HG02870 (cell line): ENCODE results near the gene POU6F2.

Experiments
- ATAC-seq: cut with Tn5 transposase; IDR thresholded peaks from one replicate; pipeline ENCODE4 v1.9.1; 2021; ENCODE audit warnings: mild to moderate bottlenecking, moderate library complexity; ENCODE audit not compliant: unreplicated experiment

POU6F2 gene

GRCh38 chr7:39069031-39069430 is 91.3 kb downstream of the POU6F2 start:
- no peak for ATAC-seq

GRCh38 chr7:39069896-39070881 is 92.5 kb downstream of the POU6F2 start:
- no peak for ATAC-seq

- no peak for ATAC-seq
Measured at GRCh38 chr7:39071116-39071515, 93.4 kb downstream of the POU6F2 start.

DNA sequence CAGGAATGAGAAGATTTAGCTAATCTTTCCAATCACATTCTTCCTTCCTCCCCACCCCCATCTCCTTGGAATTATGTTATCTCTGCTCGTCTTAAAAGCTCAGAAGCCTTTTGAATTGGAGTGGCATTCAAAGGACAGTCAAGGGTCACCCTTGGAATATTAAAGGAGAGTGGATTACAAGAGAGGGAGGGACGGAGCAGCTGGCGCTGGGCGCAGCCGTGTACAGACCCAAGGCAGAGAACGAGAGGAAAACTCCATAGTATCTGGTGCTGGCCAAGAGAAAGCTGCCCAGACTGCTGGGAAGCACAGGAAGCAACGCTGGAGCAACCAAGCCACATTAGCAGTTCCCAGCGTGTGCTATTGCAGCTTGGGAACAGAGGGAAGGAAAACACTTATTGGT is 95.7 kb downstream of the POU6F2 start:
- no peak for ATAC-seq

DNA sequence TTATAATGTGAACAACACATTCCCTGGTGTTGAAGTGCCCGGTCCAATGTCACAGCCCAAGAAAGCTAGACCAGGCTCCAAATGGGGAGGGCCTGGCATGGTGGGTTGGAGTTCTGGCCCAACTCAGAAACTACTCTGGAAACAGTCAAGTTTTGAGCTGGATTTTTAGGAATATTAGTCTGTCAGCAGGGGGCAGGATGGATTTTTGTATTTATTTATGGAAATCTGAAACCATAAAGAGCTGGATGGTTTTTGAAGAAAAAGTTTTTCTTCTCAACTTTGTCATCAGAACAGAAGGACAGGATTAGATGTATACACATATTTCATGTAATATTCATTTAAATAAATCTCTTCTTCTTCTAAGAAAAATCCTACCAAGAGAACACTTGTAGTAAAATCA is 97.5 kb downstream of the POU6F2 start:
- ATAC-seq, result no peak

DNA sequence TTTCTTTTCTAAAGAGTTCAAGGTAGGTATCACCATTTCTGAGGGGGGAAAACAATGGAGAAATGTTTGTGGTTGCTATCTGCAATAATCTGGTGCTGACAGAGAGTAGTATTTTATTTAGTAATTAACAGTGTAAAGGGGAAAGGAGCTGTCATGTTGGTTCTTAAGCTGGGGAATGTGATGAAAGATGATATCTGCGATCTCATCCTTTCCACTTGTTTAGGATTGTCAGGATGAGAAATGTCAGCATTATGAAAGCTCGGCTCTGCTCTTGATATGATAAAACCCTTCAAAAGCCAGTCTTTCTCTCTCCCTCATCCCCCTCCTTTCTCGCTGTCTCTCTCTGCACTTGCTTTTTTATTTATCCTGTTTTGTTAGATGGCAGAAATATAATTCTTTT is 106.1 kb downstream of the POU6F2 start:
- no peak for ATAC-seq

DNA sequence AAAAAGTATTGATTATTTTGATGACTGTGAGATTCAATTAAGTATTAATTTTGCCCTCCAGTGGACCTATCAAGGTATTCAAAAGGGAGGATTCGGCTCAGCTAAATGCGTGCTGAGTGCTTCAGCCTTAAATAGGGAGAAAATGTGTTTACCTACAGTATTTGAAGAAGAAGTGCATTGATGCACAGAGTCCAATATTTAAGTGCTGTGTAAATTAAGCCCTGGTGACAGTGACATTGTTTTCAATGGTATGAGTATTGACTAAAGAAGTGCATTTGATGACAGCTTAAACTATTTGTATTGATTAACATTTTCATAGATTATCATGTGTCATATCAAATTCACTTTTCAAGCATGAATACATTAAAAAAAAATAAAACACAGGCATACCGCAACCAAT is 106.6 kb downstream of the POU6F2 start:
- no peak for ATAC-seq

DNA sequence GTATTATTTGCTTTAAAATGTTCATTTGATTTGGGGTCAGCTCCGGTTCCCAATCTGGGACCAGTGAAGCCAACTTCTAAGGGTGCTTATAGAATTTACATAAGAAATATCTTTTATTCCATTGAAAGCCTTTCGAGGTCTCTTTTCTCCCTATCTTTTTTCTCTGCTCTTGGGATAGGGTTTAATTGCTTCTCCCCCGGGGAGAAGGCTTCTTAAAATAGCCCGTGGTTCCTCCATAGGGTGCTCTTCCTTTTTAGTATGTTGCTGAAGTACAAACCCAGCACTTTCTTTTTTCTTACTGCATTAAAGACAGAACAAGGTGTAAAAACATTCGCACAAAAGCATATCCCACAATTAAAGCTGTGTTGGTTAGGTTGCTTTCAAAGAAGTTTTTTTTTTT is 107.5 kb downstream of the POU6F2 start:
- no peak for ATAC-seq

- no peak for ATAC-seq
Measured at GRCh38 chr7:39085590-39086049, 107.9 kb downstream of the POU6F2 start.

GRCh38 chr7:39086638-39087360 is 109.1 kb downstream of the POU6F2 start:
- no peak for ATAC-seq

DNA sequence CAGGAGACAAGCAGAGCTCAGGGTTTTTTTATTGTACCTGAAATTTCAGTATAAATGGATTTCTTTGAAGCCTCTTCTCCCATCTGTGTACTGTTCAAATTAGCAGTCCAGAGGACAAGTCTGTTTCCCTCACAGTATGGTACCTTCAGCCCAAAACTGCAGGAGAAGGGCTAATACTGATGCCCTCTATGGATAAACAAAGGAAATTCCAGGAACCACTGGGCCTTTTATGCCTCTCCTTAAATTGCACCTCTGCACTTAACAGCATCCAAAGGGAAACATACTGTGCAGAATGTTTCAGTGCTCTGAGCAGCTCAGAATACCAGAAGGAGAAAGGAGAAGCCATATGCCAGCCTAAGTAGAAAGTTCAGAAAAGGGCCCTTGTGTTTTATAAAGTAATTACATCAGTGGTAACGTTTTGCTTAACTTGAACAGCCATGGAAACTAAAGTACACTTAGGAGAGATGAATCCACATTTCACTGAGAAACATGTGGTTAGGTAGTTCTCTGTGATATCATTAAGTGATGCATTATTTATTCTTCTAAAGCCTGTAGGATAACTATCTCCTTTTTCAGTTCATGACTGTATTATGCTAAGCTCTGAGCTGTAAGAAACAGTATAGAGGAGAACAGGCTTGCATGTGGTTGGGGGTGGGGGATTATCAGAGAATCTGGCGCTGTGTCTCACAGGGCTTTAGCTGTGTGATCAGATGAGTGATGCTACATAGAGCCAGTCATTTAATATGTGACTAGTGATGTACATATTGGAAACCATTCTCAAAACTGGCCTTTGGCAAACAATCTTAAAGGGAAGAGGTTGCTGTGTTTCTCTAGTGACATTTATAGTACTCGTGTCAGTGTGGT is 111.3 kb downstream of the POU6F2 start:
- ATAC-seq, result no peak

DNA sequence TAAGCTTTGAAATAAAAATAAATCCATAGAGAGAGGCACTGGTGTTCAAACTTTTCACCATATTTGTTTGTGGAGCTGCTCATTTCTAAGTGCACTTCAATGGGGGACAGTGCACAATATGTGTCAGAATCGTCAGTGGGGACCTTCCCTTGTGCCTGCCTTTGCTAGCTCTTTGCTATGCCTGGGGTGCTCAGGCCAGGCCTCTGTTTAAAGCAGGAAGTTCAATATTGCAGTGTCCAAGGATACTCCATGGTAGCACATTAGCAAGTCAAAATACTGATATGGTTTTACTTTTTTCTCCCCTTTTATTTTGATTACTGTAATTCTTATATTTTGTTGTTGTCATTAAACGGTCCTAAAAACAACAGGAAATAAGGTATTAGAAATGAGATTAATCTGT is 113.4 kb downstream of the POU6F2 start:
- no peak for ATAC-seq

- ATAC-seq, result no peak
Measured at GRCh38 chr7:39091774-39092173, 114.1 kb downstream of the POU6F2 start.

DNA sequence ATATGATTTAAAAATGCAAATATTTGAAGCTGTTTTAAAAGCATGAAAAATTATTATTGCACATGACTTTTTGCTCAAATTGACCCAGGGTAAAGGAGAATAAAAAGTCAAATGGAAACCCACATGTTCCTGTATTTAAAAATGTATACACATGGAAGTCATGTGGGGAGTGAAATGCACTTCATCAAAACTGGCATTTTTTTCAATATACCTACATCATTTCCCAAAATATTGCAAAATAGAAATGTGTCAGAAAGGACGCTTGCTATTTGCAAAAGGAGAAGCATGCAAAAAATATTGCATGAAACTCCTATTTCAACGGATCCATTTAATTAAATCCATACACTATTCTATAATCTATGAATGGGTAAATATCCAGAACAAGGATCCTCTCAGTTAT is 117.0 kb downstream of the POU6F2 start:
- ATAC-seq, result no peak

DNA sequence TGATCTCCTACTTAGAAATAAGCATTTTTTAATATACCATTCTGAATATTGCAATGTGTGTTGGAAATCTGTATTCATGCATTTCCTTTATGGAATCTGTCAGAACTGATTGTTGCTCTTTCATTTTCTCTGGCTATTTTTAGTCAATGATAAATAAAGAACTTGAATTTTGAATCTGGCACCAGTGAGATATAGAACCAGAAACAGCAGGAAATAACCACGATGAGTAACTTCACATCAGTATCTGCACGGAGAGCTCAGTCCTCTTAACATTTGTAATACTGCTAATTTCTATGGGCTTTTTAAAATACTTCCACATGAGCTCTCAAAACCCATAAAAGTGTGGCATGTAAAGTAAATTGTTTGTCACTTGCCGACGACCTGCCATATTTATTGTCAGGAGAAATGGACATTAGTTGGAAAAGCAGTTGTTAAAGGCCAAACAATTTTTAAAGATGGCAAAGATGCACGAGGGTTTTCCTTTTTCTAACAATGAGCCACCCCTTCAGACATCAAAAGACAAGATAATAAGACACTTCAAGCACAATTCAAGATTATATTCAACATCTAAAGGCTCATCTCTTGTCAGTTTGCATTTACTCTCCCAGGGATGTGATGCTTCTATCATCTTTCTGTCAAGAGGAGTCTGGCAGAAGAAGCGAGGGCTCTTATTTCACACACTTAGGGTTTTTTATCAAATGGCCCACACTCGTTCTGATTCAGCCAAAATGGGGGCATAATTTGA is 118.3 kb downstream of the POU6F2 start:
- ATAC-seq, result no peak

DNA sequence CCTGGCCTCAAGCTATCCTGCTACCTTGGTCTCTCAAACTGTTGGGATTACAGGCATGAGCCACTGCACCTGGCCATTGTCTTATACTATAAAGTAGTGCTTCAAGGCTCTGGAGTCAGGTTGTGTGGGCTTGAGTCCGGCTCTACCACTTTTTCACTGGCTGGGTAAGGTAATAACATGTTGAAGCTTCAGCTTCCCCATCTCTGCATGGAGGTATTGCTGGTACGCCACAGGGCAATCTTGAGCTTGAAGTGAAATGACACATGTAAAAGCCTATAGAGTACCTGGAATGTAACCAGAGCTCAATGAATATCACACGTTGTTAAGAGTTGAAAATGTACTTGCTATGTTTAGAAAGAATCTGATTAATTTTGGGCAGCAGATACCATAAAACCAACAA is 120.8 kb downstream of the POU6F2 start:
- ATAC-seq, result no peak

DNA sequence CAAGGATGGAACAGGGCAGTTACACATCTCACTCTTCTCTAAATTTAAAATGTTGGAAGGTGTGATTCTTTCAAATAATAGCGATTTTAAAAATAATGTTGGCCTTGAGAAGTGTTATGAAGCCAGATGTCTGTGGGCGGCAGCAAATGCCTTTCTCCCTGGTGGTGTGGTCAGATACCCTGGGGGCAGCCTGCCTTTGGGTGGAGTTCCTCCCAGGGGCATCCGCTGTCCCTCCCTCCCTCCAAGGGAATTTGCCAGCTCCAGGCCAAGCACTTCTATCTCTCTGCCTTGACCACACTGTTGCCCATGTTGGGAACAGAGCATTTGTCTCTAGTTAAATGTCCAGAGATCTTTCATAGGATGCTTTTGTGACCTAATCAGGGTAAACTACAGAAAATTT is 121.4 kb downstream of the POU6F2 start:
- no peak for ATAC-seq

- no peak for ATAC-seq
Measured at GRCh38 chr7:39100270-39100669, 122.6 kb downstream of the POU6F2 start.

GRCh38 chr7:39102234-39102633 is 124.5 kb downstream of the POU6F2 start:
- no peak for ATAC-seq

DNA sequence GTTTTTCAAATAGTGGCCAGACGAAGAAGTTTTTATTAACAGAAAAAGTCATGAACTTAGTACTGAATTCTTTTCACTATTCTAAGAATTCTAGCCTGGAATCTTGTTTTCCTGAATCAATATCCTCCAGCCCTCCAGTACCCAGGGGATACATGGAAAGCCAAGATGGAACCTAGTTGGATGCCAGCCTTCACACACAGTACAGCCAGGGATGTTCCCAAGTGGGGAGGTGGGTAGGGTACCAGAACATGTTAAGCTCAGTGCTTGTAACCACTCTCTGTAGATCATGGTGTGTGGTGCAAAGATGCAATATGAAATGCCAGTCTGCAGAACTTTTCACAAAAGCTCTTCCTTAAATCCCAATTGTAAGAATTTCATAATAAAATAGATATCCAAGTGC is 128.0 kb downstream of the POU6F2 start:
- ATAC-seq, result no peak
